ENCODE results near the gene TP53BP2.

DNA sequence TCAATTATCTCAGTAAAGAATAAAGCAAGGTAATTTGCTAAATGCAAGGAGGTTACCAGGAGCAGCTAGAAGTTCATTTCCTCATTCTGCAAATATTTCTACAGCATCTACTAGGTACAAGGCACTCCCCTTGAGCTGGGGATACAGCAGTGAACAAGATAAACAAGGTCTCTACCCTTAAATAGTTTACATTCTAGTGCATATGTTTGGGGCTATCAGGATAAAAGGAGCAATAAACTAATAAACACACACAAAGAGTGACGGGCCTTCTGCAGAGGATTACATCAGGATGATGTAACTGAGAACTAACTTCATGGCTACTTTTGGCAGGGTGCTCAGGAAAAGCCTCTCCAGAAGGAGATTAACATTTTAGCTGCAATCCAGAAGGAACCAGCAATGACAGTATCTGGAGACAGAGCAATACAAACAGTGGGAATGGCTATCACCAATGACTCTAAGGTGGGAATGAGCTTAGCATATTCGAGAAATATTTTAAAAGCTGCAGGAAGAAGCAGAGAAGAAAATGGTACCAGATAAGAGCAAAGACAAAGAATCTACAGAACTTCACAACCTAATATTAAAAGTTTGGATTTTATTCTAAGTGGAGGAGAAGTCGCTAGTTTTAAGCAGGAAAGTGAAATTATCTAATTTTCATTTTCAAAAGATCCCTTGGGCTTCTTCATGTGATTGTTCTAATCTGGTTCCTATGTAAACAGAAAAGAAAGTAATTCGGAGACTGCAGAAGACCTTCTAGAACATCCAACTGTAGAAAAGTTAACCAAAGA lies 25.8 kb downstream of the TP53BP2 start:
- TF ChIP-seq, protein P1, sequence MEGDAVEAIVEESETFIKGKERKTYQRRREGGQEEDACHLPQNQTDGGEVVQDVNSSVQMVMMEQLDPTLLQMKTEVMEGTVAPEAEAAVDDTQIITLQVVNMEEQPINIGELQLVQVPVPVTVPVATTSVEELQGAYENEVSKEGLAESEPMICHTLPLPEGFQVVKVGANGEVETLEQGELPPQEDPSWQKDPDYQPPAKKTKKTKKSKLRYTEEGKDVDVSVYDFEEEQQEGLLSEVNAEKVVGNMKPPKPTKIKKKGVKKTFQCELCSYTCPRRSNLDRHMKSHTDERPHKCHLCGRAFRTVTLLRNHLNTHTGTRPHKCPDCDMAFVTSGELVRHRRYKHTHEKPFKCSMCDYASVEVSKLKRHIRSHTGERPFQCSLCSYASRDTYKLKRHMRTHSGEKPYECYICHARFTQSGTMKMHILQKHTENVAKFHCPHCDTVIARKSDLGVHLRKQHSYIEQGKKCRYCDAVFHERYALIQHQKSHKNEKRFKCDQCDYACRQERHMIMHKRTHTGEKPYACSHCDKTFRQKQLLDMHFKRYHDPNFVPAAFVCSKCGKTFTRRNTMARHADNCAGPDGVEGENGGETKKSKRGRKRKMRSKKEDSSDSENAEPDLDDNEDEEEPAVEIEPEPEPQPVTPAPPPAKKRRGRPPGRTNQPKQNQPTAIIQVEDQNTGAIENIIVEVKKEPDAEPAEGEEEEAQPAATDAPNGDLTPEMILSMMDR (IDR thresholded peaks at IDR 0.05) = no peak
- no peak for TF ChIP-seq POLR2AphosphoS5 (IDR thresholded peaks at IDR 0.05)
- TF ChIP-seq POLR2A (IDR thresholded peaks at IDR 0.05) = no peak
